ENCODE measurements around the gene TACC2.
"Not testable (repeated sequence)": the region's sequence is repeated elsewhere in the genome, so short reads cannot be mapped to it uniquely, and the experiment has no call there.

TACC2 gene

DNA sequence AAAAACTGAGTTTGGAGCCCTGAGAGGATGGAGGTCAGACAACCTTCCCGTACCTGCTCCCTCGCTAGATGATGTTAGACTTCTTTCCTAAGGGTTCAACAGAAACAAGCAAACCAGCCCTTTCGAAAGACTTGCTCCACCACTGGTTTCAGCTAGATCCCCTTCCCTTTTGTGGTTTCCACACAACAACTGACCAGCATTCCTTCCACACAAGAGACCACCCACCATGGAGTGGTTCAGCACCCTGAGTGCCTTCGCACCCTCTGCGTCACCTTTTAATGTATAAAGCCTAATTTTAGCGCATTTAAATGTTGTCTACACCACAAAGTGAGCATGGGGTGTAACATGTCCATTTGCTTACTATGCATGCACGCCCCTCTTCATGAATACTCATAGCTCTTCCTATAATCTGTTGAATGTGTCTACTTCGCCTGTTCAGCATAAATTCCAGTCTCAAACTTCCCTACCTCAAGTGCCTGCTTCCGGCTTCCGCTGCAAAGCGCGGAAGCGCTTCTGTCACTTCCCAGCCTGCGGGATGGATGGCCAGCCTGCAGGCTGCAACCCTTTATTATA, 69.0 kb downstream of the TACC2 start:
- no peak for DNase-seq (ENCODE audit: low read depth in 2 of 2)

DNA sequence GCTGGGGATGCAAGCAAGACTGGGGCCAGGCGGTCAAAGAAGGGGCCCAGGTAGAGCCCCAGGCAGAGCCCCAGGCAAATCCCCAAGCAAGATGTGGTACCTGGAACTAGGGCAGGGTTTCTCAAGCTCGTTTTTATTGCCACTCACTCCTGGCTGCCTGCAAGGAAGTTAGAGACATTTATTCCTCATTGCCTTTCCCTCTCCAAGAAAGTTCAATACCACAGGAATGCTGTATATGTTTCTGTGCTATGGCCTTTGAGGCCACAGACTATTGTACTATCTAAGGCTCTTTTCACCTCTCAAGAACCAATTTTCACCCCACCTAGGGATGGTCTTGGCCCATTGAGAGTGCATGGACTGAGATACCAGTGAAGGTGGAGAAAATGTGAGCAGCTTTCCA, 71.3 kb downstream of the TACC2 start:
- DNase-seq (ENCODE audit: low read depth in 2 of 2) = no peak

DNA sequence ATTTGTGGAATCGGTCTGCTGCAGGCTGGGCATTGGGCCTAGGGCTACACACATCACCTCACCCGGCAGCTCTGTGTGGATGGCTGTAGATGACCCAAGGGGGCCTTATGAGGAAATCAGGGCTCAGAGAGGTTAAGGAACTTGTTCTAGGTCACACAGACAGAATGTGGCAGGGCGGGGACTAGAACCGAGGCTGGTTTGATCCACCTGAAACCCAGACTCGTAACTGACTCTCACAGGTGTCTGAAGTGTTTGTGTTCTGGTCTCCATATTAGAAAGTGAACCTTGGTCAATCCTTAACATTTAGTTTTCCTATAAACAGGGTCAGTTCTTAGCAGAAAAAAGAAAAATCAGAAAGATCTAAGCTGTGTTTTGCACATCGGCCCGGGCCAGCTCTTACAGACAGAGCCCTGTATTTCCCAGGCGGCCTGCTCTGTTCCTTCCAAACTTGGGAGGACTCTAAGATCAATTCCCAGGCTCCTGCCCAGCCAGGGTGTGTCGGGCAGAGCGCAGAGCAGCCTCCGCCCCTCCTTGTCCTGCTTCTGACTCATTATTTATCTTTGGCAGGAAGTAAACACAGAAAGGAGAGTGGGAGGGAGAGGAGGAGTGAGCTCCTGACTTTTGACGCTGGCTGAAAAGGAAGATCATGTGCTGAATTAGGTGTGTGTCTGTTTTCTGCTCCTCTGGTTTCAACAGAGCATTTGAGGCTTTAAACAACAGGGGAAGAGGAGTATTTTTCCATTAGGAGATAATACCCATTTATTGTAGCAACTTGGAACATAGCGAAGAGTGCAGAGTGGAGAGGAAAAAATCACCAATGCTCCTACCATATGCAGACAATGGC, 74.1 kb downstream of the TACC2 start:
- DNase-seq (ENCODE audit: low read depth in 2 of 2) = no peak

DNA sequence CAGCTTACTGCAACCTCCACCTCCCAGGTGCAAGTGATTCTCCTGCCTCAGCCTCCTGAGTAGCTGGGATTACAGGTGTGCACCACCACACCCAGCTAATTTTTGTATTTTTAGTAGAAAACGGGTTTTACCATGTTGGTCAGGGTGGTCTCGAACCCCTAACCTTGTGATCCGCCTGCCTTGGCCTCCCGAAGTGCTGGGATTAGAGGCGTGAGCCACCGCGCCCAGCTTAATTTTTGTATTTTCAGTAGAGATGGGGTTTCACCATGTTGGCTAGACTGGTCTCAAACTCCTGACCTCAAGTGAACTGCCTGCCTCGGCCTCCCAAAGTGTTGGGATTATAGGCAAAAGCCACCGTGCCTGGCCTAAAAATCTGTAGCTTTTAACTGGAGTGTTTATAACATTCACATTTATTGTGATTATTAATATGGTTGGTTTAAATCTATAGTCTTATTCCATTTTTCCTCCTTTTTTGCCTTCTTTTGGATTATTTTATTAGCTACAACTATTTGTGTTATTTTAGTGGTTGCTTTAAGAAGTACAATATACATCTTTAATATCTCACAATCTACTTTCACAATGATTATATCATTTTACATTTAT, 77.5 kb downstream of the TACC2 start:
- DNase-seq (ENCODE audit: low read depth in 2 of 2) = not testable (repeated sequence)

DNA sequence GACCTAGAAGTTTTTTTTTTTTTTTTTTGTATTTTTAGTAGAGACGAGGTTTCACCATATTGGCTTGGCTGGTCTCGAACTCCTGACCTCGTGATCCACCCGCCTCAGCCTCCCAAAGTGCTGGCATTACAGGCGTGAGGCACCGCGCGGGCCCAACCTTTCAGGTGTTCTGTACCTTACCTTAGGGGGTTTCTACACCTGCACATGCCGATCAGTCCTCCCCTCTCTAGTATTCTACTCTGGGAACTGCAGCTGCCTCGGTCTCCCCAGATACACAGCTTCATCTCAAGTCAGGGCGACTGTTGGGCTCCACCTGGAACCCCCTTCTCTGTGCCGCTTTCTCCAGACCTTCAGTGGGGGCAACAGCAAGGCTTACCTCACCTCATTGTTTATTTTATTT, 79.9 kb downstream of the TACC2 start:
- no peak for DNase-seq (ENCODE audit: low read depth in 2 of 2)

DNA sequence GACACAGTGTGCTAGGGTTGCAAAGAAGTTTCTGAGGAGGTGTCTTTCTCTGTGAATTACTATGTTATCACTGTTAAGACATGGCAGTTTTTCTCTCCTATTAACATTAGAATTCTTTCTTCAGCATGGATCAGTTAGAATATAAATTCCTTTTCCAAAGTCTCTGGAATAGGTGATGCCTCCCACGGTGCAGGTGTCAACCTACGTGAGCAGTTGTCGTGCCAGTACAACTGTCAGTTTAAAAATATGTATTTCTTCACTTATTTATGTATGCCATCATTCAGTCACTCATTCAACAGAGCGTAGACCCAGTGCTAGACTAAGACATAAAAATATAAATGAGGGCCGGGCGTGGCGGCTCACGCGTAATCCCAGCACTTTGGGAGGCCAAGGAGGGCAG, 83.5 kb downstream of the TACC2 start:
- no peak for DNase-seq (ENCODE audit: low read depth in 2 of 2)

DNA sequence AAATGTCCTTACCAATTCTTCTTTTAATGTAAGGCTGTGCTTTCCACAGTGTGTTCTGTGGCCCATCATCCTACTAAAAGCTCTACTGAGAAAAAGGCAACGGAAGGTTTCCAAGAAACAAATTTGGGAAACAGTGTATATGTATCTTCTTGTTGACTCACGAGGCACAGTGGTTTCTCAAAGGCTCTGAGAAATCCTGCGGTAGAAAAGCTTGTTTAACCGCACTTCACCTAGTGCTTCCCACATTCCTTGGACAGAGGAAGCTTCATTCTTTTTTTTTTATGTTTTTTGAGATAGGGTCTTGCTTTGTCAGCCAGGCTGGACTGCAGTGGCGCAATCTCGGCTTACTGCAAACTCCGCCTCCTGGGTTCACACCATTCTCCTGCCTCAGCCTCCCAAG, 84.5 kb downstream of the TACC2 start:
- DNase-seq (ENCODE audit: low read depth in 2 of 2) = no peak

DNA sequence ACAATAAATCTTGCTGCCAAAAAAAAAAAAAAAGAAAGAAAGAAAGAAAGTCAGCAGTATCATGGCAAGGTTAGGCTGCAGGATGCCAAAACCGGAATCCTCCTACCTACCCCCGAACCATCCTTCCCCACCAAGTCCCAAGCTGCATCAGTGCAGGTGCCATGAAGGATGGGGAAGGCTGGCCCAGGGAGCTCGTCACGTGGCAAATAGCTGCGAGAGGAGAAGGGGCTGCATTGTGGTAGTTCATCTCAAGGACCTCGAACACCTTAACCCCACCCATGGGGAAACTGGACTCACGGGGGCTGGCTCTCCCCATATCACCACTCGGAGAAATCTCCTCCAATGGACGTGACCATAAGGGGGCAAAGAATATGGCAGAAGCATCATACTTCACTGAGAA, 86.2 kb downstream of the TACC2 start:
- DNase-seq (ENCODE audit: low read depth in 2 of 2) = no peak

DNA sequence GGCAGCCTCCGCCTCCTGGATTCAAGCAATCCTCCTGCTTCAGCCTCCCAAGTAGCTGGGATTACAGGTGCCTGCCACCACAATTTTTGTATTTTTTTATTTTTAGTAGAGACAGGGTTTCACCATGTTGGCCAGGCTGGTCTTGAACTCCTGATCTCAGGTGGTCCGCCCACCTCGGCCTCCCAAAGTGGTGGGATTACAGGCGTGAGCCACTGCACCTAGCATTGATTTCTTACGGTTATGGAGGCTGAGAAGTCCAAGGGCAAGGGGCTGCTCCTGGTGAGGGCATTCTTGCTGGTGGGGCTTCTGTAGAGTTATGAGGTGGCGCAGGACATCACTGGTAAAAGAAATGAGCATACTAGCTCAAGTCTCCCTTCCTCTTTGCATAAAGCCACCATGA, 86.9 kb downstream of the TACC2 start:
- DNase-seq (ENCODE audit: low read depth in 2 of 2) = not testable (repeated sequence)

DNA sequence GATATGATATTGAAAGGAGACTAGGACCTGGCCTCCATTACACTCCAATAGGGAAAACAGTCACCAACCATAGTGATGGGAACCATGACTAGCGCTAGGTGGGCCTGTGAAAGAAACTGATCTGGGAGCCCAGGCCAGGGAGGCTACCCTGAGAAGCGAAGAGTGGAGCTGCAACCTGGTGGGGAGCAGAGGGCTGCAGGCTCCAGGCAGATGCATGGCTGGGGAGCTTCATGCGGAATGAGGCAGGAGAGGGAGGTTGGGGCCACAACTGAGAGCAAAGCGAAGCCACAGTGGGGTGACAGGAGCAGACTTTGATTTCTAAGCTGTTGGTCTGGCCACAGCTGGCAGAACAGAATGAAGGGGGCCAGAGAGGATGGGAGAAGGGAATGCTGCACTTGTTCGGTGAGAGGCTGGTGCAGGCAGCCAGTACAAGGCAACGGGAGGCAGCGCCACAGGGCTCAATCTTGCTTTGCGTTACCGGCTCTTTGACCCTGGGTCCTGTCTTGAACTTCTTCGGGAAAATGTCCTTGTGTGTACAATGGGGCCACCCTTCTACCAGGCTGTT, 88.4 kb downstream of the TACC2 start:
- no peak for DNase-seq (ENCODE audit: low read depth in 2 of 2)

DNA sequence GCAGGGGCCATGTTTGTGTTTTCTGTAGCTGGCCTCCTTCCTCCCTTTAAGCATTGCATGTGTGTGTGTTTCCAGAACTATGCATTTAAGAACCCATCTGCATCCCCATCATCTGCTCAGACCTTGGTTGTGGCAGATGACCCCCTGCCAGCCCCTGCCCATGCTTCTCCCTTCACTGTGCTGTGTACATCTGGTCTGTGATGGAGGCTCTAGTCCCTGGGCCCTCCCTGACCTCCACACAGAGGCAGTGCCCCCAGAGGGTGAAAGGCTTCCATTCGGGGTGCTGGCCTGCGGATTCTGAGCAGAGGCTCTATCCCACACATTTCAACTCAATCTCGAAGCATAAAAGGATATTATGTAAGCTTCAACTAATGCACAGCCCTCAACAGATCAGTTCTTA, 89.4 kb downstream of the TACC2 start:
- no peak for DNase-seq (ENCODE audit: low read depth in 2 of 2)

DNA sequence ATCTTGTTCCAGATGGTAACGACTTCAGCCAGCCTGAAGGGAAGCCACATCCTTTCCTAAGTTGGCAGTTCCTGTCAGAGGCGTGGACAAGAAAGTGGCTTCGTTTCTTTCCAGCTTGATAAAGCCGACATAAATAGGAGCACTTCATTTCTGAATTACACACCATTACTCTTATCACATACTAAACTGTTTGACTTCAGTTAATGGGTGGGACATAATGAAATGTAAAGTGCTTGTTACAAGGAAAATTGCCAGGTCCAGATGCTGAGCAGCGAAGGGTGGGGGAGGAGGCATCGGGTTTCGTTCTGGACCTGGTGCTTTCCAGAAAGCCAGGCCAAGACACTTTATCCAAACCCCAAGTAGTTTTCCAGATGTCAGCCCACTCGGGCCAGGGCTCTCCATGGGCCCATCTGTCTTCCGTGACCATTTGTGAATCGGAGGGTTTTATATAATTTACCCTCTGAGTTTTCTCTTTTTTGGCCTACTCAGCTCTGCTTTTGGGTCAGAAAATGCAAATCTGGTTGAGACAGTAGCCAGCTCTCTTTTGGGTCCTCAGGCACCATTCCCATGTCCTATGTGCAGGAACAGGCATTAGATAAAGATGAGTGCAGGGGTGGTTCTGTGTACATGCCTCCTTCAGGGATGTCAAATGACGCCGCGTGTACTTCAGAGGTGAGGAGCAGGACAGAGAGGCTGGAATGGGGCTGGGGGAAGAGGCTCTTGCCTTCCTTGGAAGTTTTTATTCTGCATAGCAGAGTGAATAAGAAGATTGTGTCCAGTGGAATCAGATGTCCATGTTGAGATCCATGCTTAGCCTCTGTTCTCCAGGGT, 90.2 kb downstream of the TACC2 start:
- no peak for DNase-seq (ENCODE audit: low read depth in 2 of 2)

DNA sequence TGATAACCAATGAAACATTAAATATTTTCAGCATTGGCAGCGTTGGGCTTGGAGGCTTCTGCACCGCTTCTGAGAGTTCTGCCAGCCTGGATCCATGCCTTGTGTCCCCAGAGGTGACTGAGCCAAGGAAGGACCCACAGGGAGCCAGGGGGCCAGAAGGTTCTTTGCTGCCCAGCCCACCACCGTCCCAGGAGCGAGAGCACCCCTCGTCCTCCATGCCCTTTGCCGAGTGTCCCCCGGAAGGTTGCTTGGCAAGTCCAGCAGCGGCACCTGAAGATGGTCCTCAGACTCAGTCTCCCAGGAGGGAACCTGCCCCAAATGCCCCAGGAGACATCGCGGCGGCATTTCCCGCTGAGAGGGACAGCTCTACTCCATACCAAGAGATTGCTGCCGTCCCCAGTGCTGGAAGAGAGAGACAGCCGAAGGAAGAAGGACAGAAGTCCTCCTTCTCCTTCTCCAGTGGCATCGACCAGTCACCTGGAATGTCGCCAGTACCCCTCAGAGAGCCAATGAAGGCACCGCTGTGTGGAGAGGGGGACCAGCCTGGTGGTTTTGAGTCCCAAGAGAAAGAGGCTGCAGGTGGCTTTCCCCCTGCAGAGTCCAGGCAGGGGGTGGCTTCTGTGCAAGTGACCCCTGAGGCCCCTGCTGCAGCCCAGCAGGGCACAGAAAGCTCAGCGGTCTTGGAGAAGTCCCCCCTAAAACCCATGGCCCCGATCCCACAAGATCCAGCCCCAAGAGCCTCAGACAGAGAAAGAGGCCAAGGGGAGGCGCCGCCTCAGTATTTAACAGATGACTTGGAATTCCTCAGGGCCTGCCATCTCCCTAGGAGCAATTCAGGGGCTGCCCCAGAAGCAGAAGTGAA, 93.9 kb downstream of the TACC2 start:
- no peak for DNase-seq (ENCODE audit: low read depth in 2 of 2)

DNA sequence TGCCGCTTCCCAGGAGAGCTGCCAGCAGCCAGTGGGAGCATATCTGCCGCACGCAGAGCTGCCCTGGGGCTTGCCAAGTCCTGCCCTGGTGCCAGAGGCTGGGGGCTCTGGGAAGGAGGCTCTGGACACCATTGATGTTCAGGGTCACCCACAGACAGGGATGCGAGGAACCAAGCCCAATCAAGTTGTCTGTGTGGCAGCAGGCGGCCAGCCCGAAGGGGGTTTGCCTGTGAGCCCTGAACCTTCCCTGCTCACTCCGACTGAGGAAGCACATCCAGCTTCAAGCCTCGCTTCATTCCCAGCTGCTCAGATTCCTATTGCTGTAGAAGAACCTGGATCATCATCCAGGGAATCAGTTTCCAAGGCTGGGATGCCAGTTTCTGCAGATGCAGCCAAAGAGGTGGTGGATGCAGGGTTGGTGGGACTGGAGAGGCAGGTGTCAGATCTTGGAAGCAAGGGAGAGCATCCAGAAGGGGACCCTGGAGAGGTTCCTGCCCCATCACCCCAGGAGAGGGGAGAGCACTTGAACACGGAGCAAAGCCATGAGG, 94.6 kb downstream of the TACC2 start:
- no peak for DNase-seq (ENCODE audit: low read depth in 2 of 2)

DNA sequence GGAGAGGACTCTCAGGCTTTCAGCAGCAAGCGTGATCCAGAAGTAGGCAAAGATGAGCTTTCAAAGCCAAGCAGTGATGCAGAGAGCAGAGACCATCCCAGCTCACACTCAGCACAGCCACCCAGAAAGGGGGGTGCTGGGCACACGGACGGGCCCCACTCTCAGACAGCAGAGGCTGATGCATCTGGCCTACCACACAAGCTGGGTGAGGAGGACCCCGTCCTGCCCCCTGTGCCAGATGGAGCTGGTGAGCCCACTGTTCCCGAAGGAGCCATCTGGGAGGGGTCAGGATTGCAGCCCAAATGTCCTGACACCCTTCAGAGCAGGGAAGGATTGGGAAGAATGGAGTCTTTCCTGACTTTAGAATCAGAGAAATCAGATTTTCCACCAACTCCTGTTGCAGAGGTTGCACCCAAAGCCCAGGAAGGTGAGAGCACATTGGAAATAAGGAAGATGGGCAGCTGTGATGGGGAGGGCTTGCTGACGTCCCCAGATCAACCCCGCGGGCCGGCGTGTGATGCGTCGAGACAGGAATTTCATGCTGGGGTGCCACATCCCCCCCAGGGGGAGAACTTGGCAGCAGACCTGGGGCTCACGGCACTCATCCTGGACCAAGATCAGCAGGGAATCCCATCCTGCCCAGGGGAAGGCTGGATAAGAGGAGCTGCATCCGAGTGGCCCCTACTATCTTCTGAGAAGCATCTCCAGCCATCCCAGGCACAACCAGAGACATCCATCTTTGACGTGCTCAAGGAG, 95.5 kb downstream of the TACC2 start:
- DNase-seq (ENCODE audit: low read depth in 2 of 2) = no peak

DNA sequence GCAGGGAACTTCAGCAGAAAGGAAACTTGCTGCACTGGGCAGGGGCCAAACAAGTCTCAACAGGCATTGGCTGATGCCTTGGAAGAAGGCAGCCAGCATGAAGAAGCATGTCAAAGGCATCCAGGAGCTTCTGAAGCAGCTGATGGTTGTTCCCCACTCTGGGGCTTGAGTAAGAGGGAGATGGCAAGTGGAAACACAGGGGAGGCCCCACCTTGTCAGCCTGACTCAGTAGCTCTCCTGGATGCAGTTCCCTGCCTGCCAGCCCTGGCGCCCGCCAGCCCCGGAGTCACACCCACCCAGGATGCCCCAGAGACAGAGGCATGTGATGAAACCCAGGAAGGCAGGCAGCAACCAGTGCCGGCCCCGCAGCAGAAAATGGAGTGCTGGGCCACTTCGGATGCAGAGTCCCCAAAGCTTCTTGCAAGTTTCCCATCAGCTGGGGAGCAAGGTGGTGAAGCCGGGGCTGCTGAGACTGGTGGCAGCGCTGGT, 96.5 kb downstream of the TACC2 start:
- no peak for DNase-seq (ENCODE audit: low read depth in 2 of 2)

DNA sequence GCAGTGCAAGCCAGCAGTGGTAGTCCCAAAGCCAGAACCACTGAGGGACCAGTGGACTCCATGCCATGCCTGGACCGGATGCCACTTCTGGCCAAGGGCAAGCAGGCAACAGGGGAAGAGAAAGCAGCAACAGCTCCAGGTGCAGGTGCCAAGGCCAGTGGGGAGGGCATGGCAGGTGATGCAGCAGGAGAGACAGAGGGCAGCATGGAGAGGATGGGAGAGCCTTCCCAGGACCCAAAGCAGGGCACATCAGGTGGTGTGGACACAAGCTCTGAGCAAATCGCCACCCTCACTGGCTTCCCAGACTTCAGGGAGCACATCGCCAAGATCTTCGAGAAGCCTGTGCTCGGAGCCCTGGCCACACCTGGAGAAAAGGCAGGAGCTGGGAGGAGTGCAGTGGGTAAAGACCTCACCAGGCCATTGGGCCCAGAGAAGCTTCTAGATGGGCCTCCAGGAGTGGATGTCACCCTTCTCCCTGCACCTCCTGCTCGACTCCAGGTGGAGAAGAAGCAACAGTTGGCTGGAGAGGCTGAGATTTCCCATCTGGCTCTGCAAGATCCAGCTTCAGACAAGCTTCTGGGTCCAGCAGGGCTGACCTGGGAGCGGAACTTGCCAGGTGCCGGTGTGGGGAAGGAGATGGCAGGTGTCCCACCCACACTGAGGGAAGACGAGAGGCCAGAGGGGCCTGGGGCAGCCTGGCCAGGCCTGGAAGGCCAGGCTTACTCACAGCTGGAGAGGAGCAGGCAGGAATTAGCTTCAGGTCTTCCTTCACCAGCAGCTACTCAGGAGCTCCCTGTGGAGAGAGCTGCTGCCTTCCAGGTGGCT, 97.7 kb downstream of the TACC2 start:
- DNase-seq (ENCODE audit: low read depth in 2 of 2) = no peak

DNA sequence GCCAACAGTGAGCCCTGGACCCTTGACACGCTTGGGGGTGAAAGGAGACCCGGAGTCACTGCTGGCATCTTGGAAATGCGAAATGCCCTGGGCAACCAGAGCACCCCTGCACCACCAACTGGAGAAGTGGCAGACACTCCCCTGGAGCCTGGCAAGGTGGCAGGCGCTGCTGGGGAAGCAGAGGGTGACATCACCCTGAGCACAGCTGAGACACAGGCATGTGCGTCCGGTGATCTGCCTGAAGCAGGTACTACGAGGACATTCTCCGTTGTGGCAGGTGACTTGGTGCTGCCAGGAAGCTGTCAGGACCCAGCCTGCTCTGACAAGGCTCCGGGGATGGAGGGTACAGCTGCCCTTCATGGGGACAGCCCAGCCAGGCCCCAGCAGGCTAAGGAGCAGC, 98.5 kb downstream of the TACC2 start:
- DNase-seq (ENCODE audit: low read depth in 2 of 2) = no peak
